K562 (cell line): ENCODE results near the gene TCHP. TPM values are rescaled to one million over a fixed set of nuclear protein-coding genes. Genes with fewer than 3 reads are reported as not detected.
A peak's percentile ranks its signal among the peaks of the same experiment; 100 is the strongest.

ENCODE experiments used
- ATAC-seq: fragments of 200-7000 bp; cut with Tn5 transposase; 3 replicates; pipeline ENCODE4 v1.9.1; 2020; ENCODE audit warnings: moderate library complexity
- BruUV-seq: library from RNA; stranded (reverse); fragments of 400-500 nt; replicated peaks from 2 replicates; lab custom pipeline; 2021; lab: Mats Ljungman, UMichigan
- CTCF ChIA-PET: fragments of 300-600 bp; formaldehyde crosslinking; extraction: SDS; loops from one replicate; lab custom pipeline; 2021; ENCODE audit warnings: low intra/inter-chr PET ratio; lab: Yijun Ruan, JAX
- POLR2A ChIA-PET: fragments of 300-600, 350-650 bp; sonication (Branson Sonifier 250); formaldehyde crosslinking; extraction: SDS; loops from one replicate; lab custom pipeline; 2021; ENCODE audit warnings: antibody characterized with exemption, inconsistent platforms; lab: Yijun Ruan, JAX
- DNase-seq, 4 experiments: peaks; one replicate each; pipeline versions ENCODE4 v3.0.0 to v3.0.0-alpha.2; 2011 to 2018; ENCODE audit warnings: low spot score in 3 of 4, mixed read lengths in 3 of 4; ENCODE audit errors: extremely low read depth in 1 of 4
- FAIRE-seq: peaks from 2 replicates; lab custom pipeline; 2011; peaks lifted over from hg19 to GRCh38; lab: Jason Lieb, UNC
- H2AFZ ChIP-seq: 2 replicates; pipeline ENCODE4 v1.6.0; 2011; ENCODE audit warnings: low read depth, low read length, control low read depth, inconsistent platforms
- H3K27ac ChIP-seq: fragments of 200-600 bp; 3 replicates; pipeline ENCODE4 v1.8.0; 2011; ENCODE audit warnings: low read depth, mild to moderate bottlenecking, control low read depth, inconsistent platforms, low read length, moderate library complexity, mixed read lengths; ENCODE audit errors: extremely low read depth
- H3K27me3 ChIP-seq, 2 experiments: fragments of 300-600 bp in 1 of 2; 2 replicates in 1 of 2; 3 replicates in 1 of 2; pipeline versions ENCODE4 v1.6.0 to v1.8.0; 2011; ENCODE audit warnings: inconsistent platforms in 2 of 2, low read length in 2 of 2, mild to moderate bottlenecking in 1 of 2, mixed read lengths in 1 of 2, moderate library complexity in 1 of 2; ENCODE audit not compliant: control insufficient read depth in 2 of 2, insufficient read depth in 2 of 2
- H3K36me3 ChIP-seq: fragments of 300-600 bp; 3 replicates; pipeline ENCODE4 v1.8.0; 2011; ENCODE audit warnings: mild to moderate bottlenecking, low read length, inconsistent platforms; ENCODE audit not compliant: control insufficient read depth, insufficient read depth
- H3K4me1 ChIP-seq, 2 experiments: fragments of 200-600 bp in 1 of 2; replicated peaks in 1 of 2; 2 replicates in 1 of 2; 3 replicates in 1 of 2; pipeline versions ENCODE4 v1.5.1 to v1.8.0; 2011; ENCODE audit warnings: inconsistent platforms in 2 of 2, low read length in 2 of 2, mild to moderate bottlenecking in 1 of 2, mixed read lengths in 1 of 2, moderate library complexity in 1 of 2; ENCODE audit not compliant: control insufficient read depth in 2 of 2, insufficient read depth in 2 of 2
- H3K4me2 ChIP-seq: 2 replicates; pipeline ENCODE4 v1.6.1; 2011; ENCODE audit warnings: low read length, control low read depth, inconsistent platforms, mixed read lengths; ENCODE audit not compliant: insufficient read depth
- H3K4me3 ChIP-seq: fragments of 200-600 bp; sonication (generic), shearing (Covaris generic); 2 replicates; pipeline ENCODE4 v1.5.1; 2016; ENCODE audit warnings: control low read depth, inconsistent platforms
- H3K79me2 ChIP-seq: fragments of 200-600 bp; 3 replicates; pipeline ENCODE4 v1.8.0; 2011; ENCODE audit warnings: low read length, inconsistent platforms; ENCODE audit not compliant: control insufficient read depth, insufficient read depth
- H3K9ac ChIP-seq, 2 experiments: 2 replicates each; pipeline versions ENCODE4 v1.6.0 to v1.6.1; 2011; ENCODE audit warnings: low read depth in 2 of 2, low read length in 2 of 2, control low read depth in 1 of 2, inconsistent platforms in 1 of 2, mild to moderate bottlenecking in 1 of 2, mixed read lengths in 1 of 2; ENCODE audit not compliant: insufficient read depth in 1 of 2
- H3K9me1 ChIP-seq: one replicate; pipeline ENCODE4 v1.6.0; 2011; ENCODE audit warnings: inconsistent platforms, mild to moderate bottlenecking, low read length, moderate library complexity; ENCODE audit not compliant: control insufficient read depth, insufficient read depth
- H3K9me3 ChIP-seq: replicated peaks from 2 replicates; pipeline ENCODE4 v1.5.1; 2011; ENCODE audit warnings: low read depth, low read length, inconsistent platforms; ENCODE audit not compliant: control insufficient read depth, insufficient read depth
- H4K20me1 ChIP-seq: replicated peaks from 2 replicates; pipeline ENCODE4 v1.6.1; 2011; ENCODE audit warnings: low read length, inconsistent platforms, mixed read lengths; ENCODE audit not compliant: control insufficient read depth, insufficient read depth
- HDAC2 ChIP-seq: fragments of 450-650 bp; IDR thresholded peaks from 2 replicates; pipeline ENCODE4 v1.6.1; 2016; ENCODE audit warnings: mild to moderate bottlenecking
- POLR2G ChIP-seq: fragments of 200-400 bp; formaldehyde crosslinking; IDR thresholded peaks from 2 replicates; pipeline ENCODE4 v1.6.1; 2017; ENCODE audit warnings: low read depth, mild to moderate bottlenecking, antibody characterized with exemption, low read length, moderate library complexity
- SAFB2 ChIP-seq: fragments of 200-400 bp; formaldehyde crosslinking; IDR thresholded peaks from 2 replicates; pipeline ENCODE4 v1.6.1; 2018; ENCODE audit warnings: borderline replicate concordance, low read length, low read depth, moderate library complexity; ENCODE audit not compliant: severe bottlenecking
- ZNF280A ChIP-seq: fragments of 450-650 bp; IDR thresholded peaks from 2 replicates; pipeline ENCODE4 v1.6.1; 2018; ENCODE audit warnings: mild to moderate bottlenecking, low read depth; ENCODE audit not compliant: partially characterized antibody
- WGBS: fragments of 100-300 bp; shearing (Covaris generic); methylation state at CpG from one replicate; pipeline ENCODE4 v1.1.6; 2016; ENCODE audit warnings: low coverage, mixed read lengths; ENCODE audit not compliant: insufficient coverage; ENCODE audit errors: missing lambda C conversion rate; 5-methylcytosine and 5-hydroxymethylcytosine counted together
- in situ Hi-C: fragments of 300-500 bp; cut with MboI; formaldehyde crosslinking; loops from 4 replicates; pipeline ENCODE4 v1.15.0; 2018; ENCODE audit warnings: inconsistent platforms, mixed read lengths
- intact Hi-C: fragments of 100-400 bp; cut with micrococcal nuclease; formaldehyde crosslinking; loops from 2 replicates; pipeline ENCODE4 v1.14.2; 2022
- polyA plus RNA-seq, 8 experiments: library from polyadenylated mRNA; depleted of rRNA in 4 of 8; stranded (reverse) in 5 of 8; unstranded in 3 of 8; fragments of >200 nt; fragmentation: Nextera tagmentation in 2 of 8; fragmentation: Illumina TruSeq in 1 of 8; extraction: Ambion mirVana in 2 of 8; extraction: Trizol in 1 of 8; gene quantifications; 2 replicates each; pipeline versions ENCODE4 v1.2.1 to v1.2.3, GENCODE V29; 2011 to 2014; ENCODE audit warnings: inconsistent platforms in 1 of 8, missing spikeins in 1 of 8
- total RNA-seq, 7 experiments: library from RNA; depleted of rRNA in 6 of 7; stranded (reverse); fragments of >200 nt in 6 of 7; fragmentation: Illumina TruSeq in 2 of 7; extraction: Trizol in 2 of 7; gene quantifications; 2 replicates each; pipeline versions ENCODE4 v1.2.1 to v1.2.3, GENCODE V29; 2011 to 2021; ENCODE audit warnings: low replicate concordance in 1 of 7
- TF ChIP-seq, protein P1 (sequence below): fragments of 250-450 bp; sonication (Bioruptor Pico); IDR thresholded peaks from 2 replicates; pipeline ENCODE4 v1.8.0; 2022; ENCODE audit warnings: inconsistent platforms
- TF ChIP-seq, protein P2 (sequence below): fragments of 250-450 bp; sonication (Bioruptor Pico); IDR thresholded peaks from 2 replicates; pipeline ENCODE4 v1.5.0; 2020; ENCODE audit warnings: mild to moderate bottlenecking, borderline replicate concordance
- TF ChIP-seq, protein P3 (sequence below): sonication (generic); formaldehyde crosslinking; IDR thresholded peaks from 2 replicates; pipeline ENCODE4 v1.8.0; 2023; ENCODE audit warnings: missing genetic modification reagents, mild to moderate bottlenecking, borderline replicate concordance

The TCHP gene
- total and polyA plus RNA-seq, 9 of the 15 experiments (the other 6 are each of a cell fraction or from before 2014, with no cell fraction given) = 3.4 to 30.4 (median 19.7) TPM

DNA sequence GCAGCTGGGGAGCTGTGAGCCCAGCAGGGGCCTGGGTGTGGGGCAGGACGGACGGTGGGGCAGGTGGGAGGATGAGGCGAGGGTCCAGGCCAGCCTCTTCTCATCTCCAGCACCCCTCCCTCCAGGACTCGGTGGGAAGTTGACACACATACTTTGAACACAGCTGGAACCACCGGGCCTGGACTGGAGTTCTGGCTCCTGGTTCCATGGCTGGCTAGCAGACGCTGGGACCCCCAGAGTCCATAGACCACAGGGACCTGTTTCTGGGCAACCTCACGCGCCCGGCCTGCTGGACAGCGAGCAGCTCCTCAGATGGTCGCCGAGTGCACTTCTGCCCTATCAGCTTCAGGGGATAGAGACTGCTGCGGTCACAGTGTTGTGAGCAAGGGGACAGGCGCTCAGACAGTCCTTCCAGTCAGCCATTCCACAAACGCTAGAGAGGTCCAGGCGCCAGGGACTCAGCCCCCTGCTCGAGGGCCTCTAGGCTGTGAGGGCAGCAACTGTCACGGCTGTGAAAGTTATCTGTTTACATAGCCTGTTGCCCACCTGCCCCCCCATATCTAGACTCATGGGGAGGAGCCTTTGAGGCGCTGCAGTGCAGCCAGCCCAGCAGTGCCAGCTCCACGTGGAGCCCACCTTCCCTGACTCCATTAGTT is 25.2 kb downstream of the TCHP start:
- H3K36me3 ChIP-seq = peaks cover 3% of the 10 kb centered on the region; the same call in 1 of the 3 replicates
- H3K4me2 ChIP-seq = no peak overlapping the region
- H3K27ac ChIP-seq = no peak overlapping the region
- H3K4me1 ChIP-seq = peaks cover 2 to 19% of the 10 kb centered on the region in 2 experiments; a peak in 4 of 5 replicates
- in situ Hi-C loops = no loop called here
- H3K9ac ChIP-seq = peak overlapping the region in 1 of 2 experiments; percentile 80; a peak in 2 of 4 replicates
- no peaks in the 10 kb centered on the region for H3K79me2 ChIP-seq
- no peak overlapping the region for H3K4me3 ChIP-seq
- no peaks in the 10 kb centered on the region for H3K9me3 ChIP-seq
- no peak overlapping the region for H2AFZ ChIP-seq
- H3K9me1 ChIP-seq = no peaks in the 10 kb centered on the region
- H3K27me3 ChIP-seq = no peaks in the 10 kb centered on the region
- ChIA-PET POLR2A (interaction anchor here (0.6 kb wide), 2 partner anchors 11 to 172 kb away, joined by 3 to 4 read pairs; no protein-coding TSS in a partner anchor), CTCF (no interaction called here)
- ATAC-seq = peak; percentile 43
- 43% methylated on average over 19 of the region's 20 CpGs for WGBS
- intact Hi-C loops = no loop called here
- H4K20me1 ChIP-seq = no peaks in the 10 kb centered on the region
- no peak for FAIRE-seq
- no TSS peak for BruUV-seq
- DNase-seq = no peak
- TF ChIP-seq, protein P1, sequence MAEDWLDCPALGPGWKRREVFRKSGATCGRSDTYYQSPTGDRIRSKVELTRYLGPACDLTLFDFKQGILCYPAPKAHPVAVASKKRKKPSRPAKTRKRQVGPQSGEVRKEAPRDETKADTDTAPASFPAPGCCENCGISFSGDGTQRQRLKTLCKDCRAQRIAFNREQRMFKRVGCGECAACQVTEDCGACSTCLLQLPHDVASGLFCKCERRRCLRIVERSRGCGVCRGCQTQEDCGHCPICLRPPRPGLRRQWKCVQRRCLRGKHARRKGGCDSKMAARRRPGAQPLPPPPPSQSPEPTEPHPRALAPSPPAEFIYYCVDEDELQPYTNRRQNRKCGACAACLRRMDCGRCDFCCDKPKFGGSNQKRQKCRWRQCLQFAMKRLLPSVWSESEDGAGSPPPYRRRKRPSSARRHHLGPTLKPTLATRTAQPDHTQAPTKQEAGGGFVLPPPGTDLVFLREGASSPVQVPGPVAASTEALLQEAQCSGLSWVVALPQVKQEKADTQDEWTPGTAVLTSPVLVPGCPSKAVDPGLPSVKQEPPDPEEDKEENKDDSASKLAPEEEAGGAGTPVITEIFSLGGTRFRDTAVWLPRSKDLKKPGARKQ (CRISPR knock-in tag) = no peak
- TF ChIP-seq HDAC2 (no peak), POLR2G (peak; percentile 36; the same call in 1 of the 2 replicates), ZNF280A (no peak), SAFB2 (no peak)
- TF ChIP-seq, protein P2, sequence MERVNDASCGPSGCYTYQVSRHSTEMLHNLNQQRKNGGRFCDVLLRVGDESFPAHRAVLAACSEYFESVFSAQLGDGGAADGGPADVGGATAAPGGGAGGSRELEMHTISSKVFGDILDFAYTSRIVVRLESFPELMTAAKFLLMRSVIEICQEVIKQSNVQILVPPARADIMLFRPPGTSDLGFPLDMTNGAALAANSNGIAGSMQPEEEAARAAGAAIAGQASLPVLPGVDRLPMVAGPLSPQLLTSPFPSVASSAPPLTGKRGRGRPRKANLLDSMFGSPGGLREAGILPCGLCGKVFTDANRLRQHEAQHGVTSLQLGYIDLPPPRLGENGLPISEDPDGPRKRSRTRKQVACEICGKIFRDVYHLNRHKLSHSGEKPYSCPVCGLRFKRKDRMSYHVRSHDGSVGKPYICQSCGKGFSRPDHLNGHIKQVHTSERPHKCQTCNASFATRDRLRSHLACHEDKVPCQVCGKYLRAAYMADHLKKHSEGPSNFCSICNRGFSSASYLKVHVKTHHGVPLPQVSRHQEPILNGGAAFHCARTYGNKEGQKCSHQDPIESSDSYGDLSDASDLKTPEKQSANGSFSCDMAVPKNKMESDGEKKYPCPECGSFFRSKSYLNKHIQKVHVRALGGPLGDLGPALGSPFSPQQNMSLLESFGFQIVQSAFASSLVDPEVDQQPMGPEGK (CRISPR knock-in tag) = no peak
- TF ChIP-seq, protein P3, sequence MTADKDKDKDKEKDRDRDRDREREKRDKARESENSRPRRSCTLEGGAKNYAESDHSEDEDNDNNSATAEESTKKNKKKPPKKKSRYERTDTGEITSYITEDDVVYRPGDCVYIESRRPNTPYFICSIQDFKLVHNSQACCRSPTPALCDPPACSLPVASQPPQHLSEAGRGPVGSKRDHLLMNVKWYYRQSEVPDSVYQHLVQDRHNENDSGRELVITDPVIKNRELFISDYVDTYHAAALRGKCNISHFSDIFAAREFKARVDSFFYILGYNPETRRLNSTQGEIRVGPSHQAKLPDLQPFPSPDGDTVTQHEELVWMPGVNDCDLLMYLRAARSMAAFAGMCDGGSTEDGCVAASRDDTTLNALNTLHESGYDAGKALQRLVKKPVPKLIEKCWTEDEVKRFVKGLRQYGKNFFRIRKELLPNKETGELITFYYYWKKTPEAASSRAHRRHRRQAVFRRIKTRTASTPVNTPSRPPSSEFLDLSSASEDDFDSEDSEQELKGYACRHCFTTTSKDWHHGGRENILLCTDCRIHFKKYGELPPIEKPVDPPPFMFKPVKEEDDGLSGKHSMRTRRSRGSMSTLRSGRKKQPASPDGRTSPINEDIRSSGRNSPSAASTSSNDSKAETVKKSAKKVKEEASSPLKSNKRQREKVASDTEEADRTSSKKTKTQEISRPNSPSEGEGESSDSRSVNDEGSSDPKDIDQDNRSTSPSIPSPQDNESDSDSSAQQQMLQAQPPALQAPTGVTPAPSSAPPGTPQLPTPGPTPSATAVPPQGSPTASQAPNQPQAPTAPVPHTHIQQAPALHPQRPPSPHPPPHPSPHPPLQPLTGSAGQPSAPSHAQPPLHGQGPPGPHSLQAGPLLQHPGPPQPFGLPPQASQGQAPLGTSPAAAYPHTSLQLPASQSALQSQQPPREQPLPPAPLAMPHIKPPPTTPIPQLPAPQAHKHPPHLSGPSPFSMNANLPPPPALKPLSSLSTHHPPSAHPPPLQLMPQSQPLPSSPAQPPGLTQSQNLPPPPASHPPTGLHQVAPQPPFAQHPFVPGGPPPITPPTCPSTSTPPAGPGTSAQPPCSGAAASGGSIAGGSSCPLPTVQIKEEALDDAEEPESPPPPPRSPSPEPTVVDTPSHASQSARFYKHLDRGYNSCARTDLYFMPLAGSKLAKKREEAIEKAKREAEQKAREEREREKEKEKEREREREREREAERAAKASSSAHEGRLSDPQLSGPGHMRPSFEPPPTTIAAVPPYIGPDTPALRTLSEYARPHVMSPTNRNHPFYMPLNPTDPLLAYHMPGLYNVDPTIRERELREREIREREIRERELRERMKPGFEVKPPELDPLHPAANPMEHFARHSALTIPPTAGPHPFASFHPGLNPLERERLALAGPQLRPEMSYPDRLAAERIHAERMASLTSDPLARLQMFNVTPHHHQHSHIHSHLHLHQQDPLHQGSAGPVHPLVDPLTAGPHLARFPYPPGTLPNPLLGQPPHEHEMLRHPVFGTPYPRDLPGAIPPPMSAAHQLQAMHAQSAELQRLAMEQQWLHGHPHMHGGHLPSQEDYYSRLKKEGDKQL (CRISPR knock-in tag) = no peak
